Bronchial epithelial cell (primary cell): Measurements from ENCODE around the gene ANXA6. TPM values are rescaled to one million over a fixed set of nuclear protein-coding genes. Genes with fewer than 3 reads are reported as not detected.

Experiments
- DNase-seq: peaks from one replicate; pipeline ENCODE4 v3.0.0-alpha.2; 2010; ENCODE audit warnings: low read depth
- FAIRE-seq: peaks from 2 replicates; lab custom pipeline; 2011; peaks lifted over from hg19 to GRCh38; lab: Jason Lieb, UNC
- H3K27me3 ChIP-seq: 2 replicates; pipeline ENCODE4 v1.5.1; 2011; ENCODE audit warnings: low read length; ENCODE audit not compliant: control insufficient read depth, insufficient read depth
- H3K36me3 ChIP-seq: 2 replicates; pipeline ENCODE4 v1.5.1; 2011; ENCODE audit warnings: low read length; ENCODE audit not compliant: control insufficient read depth, insufficient read depth
- H3K4me3 ChIP-seq: 2 replicates; pipeline ENCODE4 v1.5.1; 2011; ENCODE audit warnings: mild to moderate bottlenecking, low read depth, low read length, control low read depth
- total RNA-seq: library from RNA; depleted of rRNA; stranded (reverse); fragments of >200 nt; gene quantifications from 2 replicates; pipeline ENCODE4 v1.2.1, GENCODE V29; 2014
- TF ChIP-seq, protein P1 (sequence below): IDR thresholded peaks from 2 replicates; pipeline ENCODE4 v1.5.1; 2011; ENCODE audit warnings: mild to moderate bottlenecking, moderate library complexity, low read length, control low read depth, inconsistent platforms; ENCODE audit not compliant: insufficient read depth, severe bottlenecking

Gene ANXA6
- total RNA-seq, 1 donor from 2014 or later, result 11.3 TPM

DNA sequence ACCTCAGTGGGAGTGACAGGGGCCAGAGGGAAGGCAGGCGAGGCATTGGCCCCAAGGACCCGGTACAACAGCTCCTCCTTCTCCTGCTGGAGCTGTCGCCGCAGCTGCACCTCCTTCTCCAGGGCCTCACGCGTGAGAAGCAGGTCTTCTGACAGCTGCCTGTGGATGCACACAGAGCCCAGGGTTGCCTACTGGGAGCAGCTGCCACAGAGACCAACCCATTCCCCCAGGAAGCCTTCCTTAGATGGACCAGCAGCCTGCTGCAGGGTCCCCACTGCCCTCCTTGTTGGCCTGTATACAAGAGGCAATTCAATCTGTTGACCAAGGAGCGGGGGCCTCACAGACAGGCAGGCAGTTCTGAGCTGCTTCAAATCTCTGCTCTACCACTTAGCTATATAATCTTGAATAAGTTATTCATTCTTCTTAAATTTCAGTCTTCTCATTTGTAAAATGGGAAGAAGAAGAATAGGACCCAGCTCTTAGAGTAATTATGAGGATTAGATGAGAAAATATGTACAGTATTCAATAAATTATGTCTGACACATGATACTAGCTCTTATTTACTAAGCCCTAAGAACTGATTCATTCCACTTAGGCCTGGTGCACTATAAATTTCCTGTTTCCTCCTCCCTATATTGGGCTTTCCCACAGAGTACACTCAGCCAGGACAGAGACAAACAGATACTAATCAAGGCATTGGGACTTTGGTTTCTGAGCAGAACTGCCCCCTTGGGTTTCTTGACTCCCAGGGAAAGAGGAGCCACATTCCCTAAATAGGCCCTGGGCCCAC is 26.1 kb upstream of the ANXA6 start:
- peak; percentile 68 for DNase-seq
- FAIRE-seq, result no peak
- no peaks in the 10 kb centered on the region for H3K36me3 ChIP-seq

DNA sequence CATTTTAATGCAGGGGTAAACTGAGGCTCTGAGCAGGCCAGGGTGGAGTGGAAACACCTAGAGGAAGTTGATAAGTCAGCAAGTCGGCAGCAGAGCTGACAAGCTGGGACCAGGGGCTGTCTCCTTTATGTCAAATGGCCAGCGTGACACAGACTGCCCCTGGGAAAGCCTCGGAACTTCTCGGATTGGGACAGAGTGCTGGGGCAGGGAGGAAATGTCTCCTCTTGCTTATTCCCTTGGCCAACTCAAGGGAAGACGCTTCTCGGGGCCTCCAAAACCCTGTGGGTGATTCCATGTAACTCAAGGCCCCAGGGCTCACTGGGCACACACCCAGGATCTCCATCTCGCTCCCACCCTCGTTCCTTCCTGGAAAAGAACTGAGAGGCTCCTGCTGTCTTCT is 25.4 kb upstream of the ANXA6 start:
- FAIRE-seq, result no peak
- H3K27me3 ChIP-seq, result no peaks in the 10 kb centered on the region
- no peak overlapping the region for H3K4me3 ChIP-seq
- TF ChIP-seq, protein P1, sequence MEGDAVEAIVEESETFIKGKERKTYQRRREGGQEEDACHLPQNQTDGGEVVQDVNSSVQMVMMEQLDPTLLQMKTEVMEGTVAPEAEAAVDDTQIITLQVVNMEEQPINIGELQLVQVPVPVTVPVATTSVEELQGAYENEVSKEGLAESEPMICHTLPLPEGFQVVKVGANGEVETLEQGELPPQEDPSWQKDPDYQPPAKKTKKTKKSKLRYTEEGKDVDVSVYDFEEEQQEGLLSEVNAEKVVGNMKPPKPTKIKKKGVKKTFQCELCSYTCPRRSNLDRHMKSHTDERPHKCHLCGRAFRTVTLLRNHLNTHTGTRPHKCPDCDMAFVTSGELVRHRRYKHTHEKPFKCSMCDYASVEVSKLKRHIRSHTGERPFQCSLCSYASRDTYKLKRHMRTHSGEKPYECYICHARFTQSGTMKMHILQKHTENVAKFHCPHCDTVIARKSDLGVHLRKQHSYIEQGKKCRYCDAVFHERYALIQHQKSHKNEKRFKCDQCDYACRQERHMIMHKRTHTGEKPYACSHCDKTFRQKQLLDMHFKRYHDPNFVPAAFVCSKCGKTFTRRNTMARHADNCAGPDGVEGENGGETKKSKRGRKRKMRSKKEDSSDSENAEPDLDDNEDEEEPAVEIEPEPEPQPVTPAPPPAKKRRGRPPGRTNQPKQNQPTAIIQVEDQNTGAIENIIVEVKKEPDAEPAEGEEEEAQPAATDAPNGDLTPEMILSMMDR, result no peak
- H3K36me3 ChIP-seq, result no peaks in the 10 kb centered on the region
- DNase-seq, result no peak

More for the DNA sequence above, 26.1 kb upstream of the ANXA6 start:
- no peaks in the 10 kb centered on the region for H3K27me3 ChIP-seq
- no peak overlapping the region for H3K4me3 ChIP-seq
- TF ChIP-seq, protein P1, result no peak

DNA sequence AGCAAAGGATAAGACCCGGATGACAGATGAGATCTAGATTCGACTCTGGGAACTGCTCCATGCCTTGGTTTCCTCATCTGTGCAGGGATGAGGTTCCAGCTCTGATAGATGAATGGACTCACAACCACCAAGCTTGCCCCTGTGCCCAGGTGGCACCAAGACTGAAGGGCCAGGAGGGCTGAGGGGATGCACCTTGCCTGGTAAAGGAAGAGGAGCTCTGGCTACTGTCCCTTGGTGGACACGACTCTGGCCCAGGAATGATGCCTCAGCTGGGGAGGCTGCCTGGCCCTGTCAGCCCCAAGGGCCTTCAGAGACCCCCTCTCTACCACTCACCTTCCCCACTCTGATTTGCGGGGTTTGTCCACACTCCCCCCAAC is 24.9 kb upstream of the ANXA6 start:
- DNase-seq, result no peak
- TF ChIP-seq, protein P1, result no peak

DNA sequence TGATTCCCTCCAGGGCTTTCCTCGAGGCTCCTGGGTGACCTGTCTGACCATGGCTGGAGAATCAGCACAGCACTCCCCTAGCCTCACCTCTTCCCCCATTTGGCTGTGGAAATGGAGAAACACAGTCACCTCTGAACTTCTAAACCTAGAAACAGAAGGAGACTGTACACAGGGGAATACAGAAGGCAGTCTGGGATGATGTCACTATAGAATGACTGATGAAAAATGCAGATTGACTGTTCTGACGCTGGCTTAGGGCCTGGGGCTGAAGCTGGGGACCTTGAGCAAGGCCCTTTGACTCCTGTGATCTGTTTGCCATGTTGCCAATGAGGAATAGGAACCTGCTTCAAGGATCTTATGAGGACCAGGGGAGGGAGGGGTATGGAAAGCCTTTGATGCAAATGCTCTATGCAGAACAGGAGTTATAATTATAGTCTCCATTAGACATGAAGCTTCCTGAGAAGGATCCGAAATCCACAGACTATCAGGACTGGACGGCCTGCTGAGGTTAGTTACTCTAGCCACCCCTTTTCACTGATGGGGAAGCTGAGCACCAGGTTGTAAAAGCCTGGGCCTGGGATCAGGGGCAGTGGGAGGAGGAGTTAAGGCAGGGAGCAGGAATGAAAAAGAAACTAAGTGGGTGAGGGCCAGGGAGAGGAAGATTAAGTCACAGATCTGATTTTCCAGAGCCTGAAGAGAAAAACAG is 24.4 kb upstream of the ANXA6 start:
- H3K4me3 ChIP-seq, result no peak overlapping the region
- DNase-seq (no peak), FAIRE-seq (peak; percentile 13)
- no peaks in the 10 kb centered on the region for H3K27me3 ChIP-seq
- no peaks in the 10 kb centered on the region for H3K36me3 ChIP-seq
- TF ChIP-seq, protein P1, result no peak

More for the DNA sequence above, 24.9 kb upstream of the ANXA6 start:
- no peaks in the 10 kb centered on the region for H3K27me3 ChIP-seq
- H3K4me3 ChIP-seq, result no peak overlapping the region
- H3K36me3 ChIP-seq, result no peaks in the 10 kb centered on the region
- no peak for FAIRE-seq

DNA sequence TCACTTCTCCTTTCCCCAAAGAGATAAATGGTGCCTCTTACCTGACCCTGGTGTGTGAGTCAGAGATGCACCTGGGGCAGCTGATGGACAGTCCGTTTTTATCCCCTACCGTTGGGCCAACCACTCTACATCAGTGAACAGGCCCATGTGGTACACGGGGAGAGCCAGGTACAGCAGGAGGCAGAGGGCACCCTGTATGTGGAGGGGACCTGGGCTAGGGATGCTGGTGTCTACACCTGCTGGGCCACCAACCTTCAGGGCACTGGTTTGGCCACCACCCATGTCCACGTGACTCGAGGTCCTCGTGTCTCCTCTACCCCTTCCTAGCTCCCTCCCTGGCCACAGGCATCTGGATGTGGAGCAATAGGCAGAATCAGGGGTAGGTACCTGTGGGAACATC is 22.7 kb upstream of the ANXA6 start:
- Histone ChIP-seq H3K27me3 (no peaks in the 10 kb centered on the region), H3K36me3 (no peaks in the 10 kb centered on the region), H3K4me3 (no peak overlapping the region)
- FAIRE-seq (no peak), DNase-seq (no peak)
- TF ChIP-seq, protein P1, result no peak
